Body of pancreas (tissue), 4 donors: ENCODE data around the gene COMP. TPM values are rescaled to one million over a fixed set of nuclear protein-coding genes. Genes with fewer than 3 reads are reported as not detected.

ENCODE experiments used
- ATAC-seq: fragments of 150-250 bp; one replicate; pipeline ENCODE4 v1.9.1; 2016
- DNase-seq, 4 donors: peaks; one replicate each; pipeline ENCODE4 v3.0.0-alpha.2; 2019
- H3K27ac ChIP-seq, 4 donors: fragments of 200-600 bp; sonication (generic); 1 replicate in 3 of 4; 2 replicates in 1 of 4; pipeline versions ENCODE4 v1.5.1 to v1.6.1; 2016 to 2019; ENCODE audit warnings: mild to moderate bottlenecking in 1 of 4, mixed read lengths in 1 of 4, moderate library complexity in 1 of 4
- H3K27me3 ChIP-seq, 2 donors: fragments of 200-600 bp; sonication (generic); one replicate each; pipeline ENCODE4 v1.6.0; 2016; ENCODE audit warnings: mild to moderate bottlenecking in 1 of 2
- H3K36me3 ChIP-seq, 2 donors: fragments of 200-600 bp; sonication (generic); replicated peaks in 1 of 2; 2 replicates each; pipeline ENCODE4 v1.5.1; 2016; ENCODE audit warnings: low read depth in 2 of 2; ENCODE audit not compliant: insufficient read depth in 1 of 2
- H3K4me1 ChIP-seq: fragments of 200-600 bp; sonication (generic); one replicate; pipeline ENCODE4 v1.6.0; 2016
- H3K4me3 ChIP-seq, 2 donors: fragments of 200-600 bp; sonication (generic); 1 replicate in 1 of 2; 2 replicates in 1 of 2; pipeline ENCODE4 v1.5.1; 2016 to 2019
- H3K9me3 ChIP-seq, 3 donors: fragments of 200-600 bp; sonication (generic); 1 replicate in 2 of 3; 2 replicates in 1 of 3; pipeline ENCODE4 v1.5.1; 2016
- CTCF ChIP-seq, 7 experiments: fragments of 450-650 bp in 4 of 7; fragments of 200-600 bp in 3 of 7; sonication (generic) in 3 of 7; IDR thresholded peaks; one replicate each; pipeline ENCODE4 v1.5.1; 2016 to 2019; ENCODE audit warnings: antibody characterized with exemption in 7 of 7
- POLR2A ChIP-seq, 3 donors: fragments of 450-650 bp; IDR thresholded peaks; one replicate each; pipeline ENCODE4 v1.6.1; 2016; ENCODE audit warnings: antibody characterized with exemption in 3 of 3, mild to moderate bottlenecking in 2 of 3
- WGBS, 2 donors: methylation state at CpG; one replicate each; pipeline ENCODE4 v1.1.5; 2017; 5-methylcytosine and 5-hydroxymethylcytosine counted together
- intact Hi-C: fragments of 100-400 bp; cut with DNase I; formaldehyde crosslinking; loops from one replicate; pipeline ENCODE4 v1.15.1; 2023
- total RNA-seq, 2 donors: library from RNA; depleted of rRNA; stranded (reverse); fragments of >200 nt; gene quantifications; one replicate each; pipeline ENCODE4 v1.1.0, GENCODE V29; 2016

Gene COMP
- total RNA-seq, 2 donors from 2014 or later: 0.33 to 6.0 TPM

DNA sequence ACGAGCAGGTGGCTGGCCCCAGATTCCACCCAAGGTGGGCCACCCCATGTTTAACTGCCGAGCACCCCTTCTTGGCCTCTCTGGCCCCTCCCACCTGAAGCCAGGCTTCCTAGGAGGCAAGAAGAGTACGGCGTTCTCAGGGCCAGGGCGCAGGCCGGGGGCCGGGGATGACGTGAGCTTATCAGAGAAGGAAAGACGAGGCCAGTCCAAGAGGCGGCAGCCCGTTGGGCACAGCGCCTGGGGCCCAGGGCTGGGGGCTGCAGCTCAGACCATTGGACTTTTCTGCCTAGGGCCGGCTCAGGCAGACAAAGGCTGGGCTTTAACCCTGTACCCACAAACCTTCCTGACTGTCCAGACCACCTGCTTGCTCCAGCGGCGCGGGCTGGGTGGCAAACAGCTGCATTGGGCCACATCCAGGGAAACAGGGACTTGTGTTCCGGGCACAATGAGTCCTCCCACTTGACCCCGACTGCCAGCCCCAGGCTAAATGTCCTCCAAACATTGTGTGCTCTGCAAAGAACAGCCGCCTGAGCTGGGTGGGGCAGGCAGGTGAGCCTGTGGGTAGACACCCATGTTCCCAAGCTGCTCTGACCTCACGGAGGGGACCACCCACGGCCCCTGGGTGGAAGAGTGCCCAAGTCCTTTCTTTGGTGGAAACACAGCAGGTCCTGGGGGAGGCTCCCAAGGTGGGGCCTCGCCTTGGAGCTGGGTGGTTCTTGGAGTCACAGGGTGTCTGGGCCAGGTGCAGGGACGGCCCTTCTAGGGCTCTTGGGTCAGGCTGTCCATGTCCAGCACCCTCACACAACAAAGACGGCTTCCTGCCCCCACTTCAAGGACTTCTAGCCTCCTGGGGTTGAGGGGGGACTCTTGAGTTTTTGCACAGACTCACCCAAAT is 21.9 kb downstream of the COMP start:
- ATAC-seq: peak; percentile 22
- H3K27ac ChIP-seq: peak overlapping the region in 2 of 4 donors; percentile 17 to 36
- H3K4me3 ChIP-seq: no peak overlapping the region
- WGBS, 2 donors: 87 to 96% methylated on average over 12 to 24 of the region's 24 CpGs
- peaks cover 5% of the 10 kb centered on the region for H3K4me1 ChIP-seq
- DNase-seq: peak in 2 of 4 donors; percentile 72 to 81
- no peaks in the 10 kb centered on the region for H3K9me3 ChIP-seq
- H3K27me3 ChIP-seq: no peaks in the 10 kb centered on the region
- TF ChIP-seq POLR2A (IDR thresholded peaks at IDR 0.05): no peak
- intact Hi-C loops: no loop called here
- H3K36me3 ChIP-seq: no peaks in the 10 kb centered on the region

DNA sequence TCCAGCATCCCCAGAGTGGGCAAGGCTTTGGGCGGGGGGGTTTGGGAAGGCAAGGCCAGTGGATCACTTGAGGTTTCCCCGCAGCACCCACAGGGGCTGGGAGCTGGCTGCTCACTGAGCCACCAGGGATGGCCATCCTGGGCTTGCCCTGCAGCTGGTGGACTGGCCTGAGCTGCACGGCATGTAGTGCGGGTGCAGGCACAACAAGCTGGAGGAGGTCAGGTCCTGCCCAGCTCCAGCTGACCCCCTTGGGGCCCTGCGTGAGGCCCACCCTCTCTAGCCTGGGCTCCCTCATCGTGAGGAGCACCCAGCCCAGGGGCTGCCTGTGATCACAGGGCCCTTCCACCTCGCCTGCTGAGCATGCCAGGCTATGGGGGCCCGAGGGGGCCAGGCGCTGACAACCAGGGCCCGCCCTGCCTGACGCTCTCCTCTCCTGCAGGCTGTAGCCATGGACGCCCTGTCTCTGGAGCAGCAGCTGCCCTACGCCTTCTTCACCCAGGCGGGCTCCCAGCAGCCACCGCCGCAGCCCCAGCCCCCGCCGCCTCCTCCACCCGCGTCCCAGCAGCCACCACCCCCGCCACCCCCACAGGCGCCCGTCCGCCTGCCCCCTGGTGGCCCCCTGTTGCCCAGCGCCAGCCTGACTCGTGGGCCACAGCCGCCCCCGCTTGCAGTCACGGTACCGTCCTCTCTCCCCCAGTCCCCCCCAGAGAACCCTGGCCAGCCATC is 22.9 kb downstream of the COMP start:
- TF ChIP-seq CTCF (IDR thresholded peaks at IDR 0.05) (no peak), POLR2A (IDR thresholded peaks at IDR 0.05) (no peak)
- Histone ChIP-seq H3K4me1 (peaks cover 16% of the 10 kb centered on the region), H3K4me3 (no peak overlapping the region), H3K9me3 (no peaks in the 10 kb centered on the region), H3K36me3 (no peaks in the 10 kb centered on the region), H3K27ac (no peak overlapping the region), H3K27me3 (no peaks in the 10 kb centered on the region)
- intact Hi-C loops: no loop called here
- 88 to 91% methylated on average over 3 to 9 of the region's 30 CpGs for WGBS, 2 donors
- DNase-seq (no peak), ATAC-seq (no peak)

GRCh38 chr19:18765224-18765623 is 25.9 kb downstream of the COMP start:
- intact Hi-C loops: no loop called here
- peak in 2 of 4 donors; percentile 64 to 70 for DNase-seq
- ATAC-seq: no peak
- Histone ChIP-seq H3K36me3 (no peaks in the 10 kb centered on the region), H3K9me3 (no peaks in the 10 kb centered on the region), H3K27me3 (no peaks in the 10 kb centered on the region), H3K4me3 (no peak overlapping the region), H3K4me1 (peaks cover 34% of the 10 kb centered on the region), H3K27ac (peak overlapping the region in 2 of 4 donors; percentile 2 to 9)
- WGBS, 2 donors: 49 to 71% methylated on average over 3 to 7 of the region's 8 CpGs
- TF ChIP-seq POLR2A (IDR thresholded peaks at IDR 0.05): no peak
- no peak for TF ChIP-seq CTCF (IDR thresholded peaks at IDR 0.05)

DNA sequence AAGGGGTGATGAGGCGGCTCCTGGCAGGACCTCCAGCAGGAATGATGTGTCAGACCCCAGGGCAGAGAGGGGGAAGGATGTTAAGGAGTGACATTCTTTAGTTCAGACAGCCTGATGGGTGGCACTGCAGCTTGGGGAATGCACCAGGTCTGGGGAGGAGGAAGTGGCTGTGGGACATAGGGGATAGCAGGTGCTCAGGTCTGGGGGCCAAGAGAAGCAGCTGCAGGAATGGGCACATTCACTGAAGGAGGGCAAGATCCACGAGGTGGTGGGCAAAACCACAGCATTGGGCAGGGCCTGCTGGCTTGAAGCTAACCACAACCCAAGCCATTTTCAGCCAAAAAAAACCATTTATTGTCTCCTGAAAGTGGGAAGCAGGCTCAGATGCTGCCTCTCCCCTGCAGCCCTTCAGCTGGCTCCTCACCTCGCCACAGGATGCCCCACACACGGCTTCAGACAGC is 26.5 kb downstream of the COMP start:
- H3K4me3 ChIP-seq: no peak overlapping the region
- H3K27me3 ChIP-seq: no peaks in the 10 kb centered on the region
- DNase-seq (no peak), ATAC-seq (no peak)
- H3K9me3 ChIP-seq: no peaks in the 10 kb centered on the region
- WGBS, 2 donors: 17 to 80% methylated on average over 1 to 4 of the region's 4 CpGs
- peak overlapping the region in 2 of 4 donors; percentile 9 to 76 for H3K27ac ChIP-seq
- no peaks in the 10 kb centered on the region for H3K36me3 ChIP-seq
- TF ChIP-seq POLR2A (IDR thresholded peaks at IDR 0.05) (no peak), CTCF (IDR thresholded peaks at IDR 0.05) (no peak)
- peaks cover 34% of the 10 kb centered on the region for H3K4me1 ChIP-seq
- intact Hi-C loops: no loop called here
